Fibroblast of skin of scalp (primary cell): ENCODE results near the gene DNM2. TPM values are rescaled to one million over a fixed set of nuclear protein-coding genes. Genes with fewer than 3 reads are reported as not detected.
"Not testable (repeated sequence)": the region's sequence is repeated elsewhere in the genome, so short reads cannot be mapped to it uniquely, and the experiment has no call there.

Source experiments
- DNase-seq: peaks from one replicate; pipeline ENCODE4 v3.0.0-alpha.2; 2013
- polyA plus RNA-seq, 2 experiments: library from polyadenylated mRNA; unstranded; fragments of 120-200 nt; gene quantifications; one replicate each; pipeline ENCODE4 v1.2.1, GENCODE V29; 2013; ENCODE audit not compliant: insufficient read length in 2 of 2

DNM2 gene
- 84.4 TPM for polyA plus RNA-seq (2013, experiment 1 of 2; ENCODE audit: insufficient read length)
- 81.0 TPM for polyA plus RNA-seq (2013, experiment 2 of 2; ENCODE audit: insufficient read length)

GRCh38 chr19:10717356-10718204 is at the start of gene DNM2:
Gene DNM2 (plus strand): TSS chr19:10718079. CDS start chr19:10718243, 164 bp downstream.
- peak; percentile 100 for DNase-seq

DNA sequence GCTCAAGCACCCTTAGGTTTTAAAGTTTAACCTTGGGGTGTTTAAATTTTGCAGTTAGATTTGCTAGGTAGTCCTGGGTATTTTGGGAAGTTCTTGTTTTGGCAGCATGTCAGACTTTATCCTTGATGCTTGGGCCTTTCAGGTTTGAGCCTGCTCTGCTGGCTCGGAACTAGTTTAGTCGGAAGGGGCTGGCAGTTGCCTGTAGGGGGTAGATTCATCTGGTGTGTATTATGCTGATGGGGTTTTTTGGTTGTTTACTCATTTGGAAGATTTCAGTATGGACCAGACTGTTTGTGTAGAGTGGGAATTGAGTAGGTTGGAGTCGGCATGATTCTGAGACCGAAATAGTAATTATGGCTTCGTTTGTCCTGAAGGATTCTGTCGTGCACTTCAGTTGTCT is 48.6 kb upstream of the DNM2 start:
- no peak for DNase-seq

- DNase-seq: peak; percentile 79
Observed at GRCh38 chr19:10670182-10670581, 47.7 kb upstream of the DNM2 start.

GRCh38 chr19:10670876-10671804 is 46.7 kb upstream of the DNM2 start:
- DNase-seq: no peak

GRCh38 chr19:10671922-10672321 is 46.0 kb upstream of the DNM2 start:
- DNase-seq: not testable (repeated sequence)

DNA sequence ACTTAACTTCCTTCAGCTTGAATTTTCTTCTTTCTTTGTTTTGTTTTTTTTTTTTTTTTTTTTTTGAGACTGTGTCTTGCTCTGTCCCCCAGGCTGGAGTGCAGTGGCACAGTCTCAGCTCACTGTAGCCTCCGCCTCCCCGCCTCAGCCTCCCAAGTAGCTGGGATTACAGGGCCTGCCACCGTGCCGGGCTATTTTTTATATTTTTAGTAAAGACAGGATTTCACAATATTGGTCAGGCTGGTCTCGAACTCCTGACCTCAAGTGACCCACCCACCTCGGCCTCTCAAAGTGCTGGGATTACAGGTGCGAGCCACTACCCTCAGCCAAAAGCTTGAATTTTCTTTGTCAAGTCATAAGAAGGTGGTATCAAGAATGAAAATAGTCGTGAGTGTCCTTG is 42.7 kb upstream of the DNM2 start:
- not testable (repeated sequence) for DNase-seq

DNA sequence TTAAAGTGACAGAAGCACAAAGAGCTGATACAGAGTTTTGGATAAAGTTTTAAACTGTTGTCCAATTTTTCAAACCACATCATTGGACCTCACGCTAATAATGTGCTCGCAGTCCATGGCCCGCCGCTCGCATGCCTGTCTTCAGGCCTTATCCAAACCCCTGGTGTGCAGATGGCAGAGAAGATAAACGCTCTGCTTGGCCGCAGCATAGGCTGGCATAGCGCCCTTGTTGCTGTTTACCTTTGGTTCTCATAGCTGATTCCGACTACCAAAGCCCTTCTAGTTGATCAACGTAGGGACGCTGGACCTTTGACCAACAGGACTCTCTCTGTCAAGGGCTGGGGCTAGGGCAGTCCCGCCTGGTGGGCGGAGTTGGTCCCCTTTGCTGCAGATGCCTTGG is 40.1 kb upstream of the DNM2 start:
- no peak for DNase-seq

DNA sequence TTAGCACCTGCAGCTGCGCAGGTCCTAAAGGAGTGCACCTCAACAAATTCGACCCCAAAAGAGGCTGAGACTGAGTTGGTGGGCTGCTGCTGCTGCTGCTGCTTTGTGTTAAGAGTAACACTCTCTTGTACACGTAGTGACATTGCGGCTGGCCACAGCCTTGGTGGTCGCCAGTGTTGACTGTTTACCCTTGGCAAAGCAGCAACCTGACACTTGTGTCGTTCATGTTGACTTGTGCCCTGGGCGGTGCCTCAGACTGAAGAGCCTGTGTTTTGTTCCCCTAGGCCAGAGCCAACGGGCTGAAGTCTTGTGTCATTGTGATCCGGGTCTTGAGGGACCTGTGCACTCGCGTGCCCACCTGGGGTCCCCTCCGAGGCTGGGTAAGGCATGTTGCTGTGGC is 39.1 kb upstream of the DNM2 start:
- DNase-seq: no peak

GRCh38 chr19:10679743-10680142 is 38.1 kb upstream of the DNM2 start:
- no peak for DNase-seq

- DNase-seq: no peak
Observed at GRCh38 chr19:10680545-10681135, 37.2 kb upstream of the DNM2 start.

- DNase-seq: no peak
Observed at GRCh38 chr19:10681658-10682057, 36.2 kb upstream of the DNM2 start.

DNA sequence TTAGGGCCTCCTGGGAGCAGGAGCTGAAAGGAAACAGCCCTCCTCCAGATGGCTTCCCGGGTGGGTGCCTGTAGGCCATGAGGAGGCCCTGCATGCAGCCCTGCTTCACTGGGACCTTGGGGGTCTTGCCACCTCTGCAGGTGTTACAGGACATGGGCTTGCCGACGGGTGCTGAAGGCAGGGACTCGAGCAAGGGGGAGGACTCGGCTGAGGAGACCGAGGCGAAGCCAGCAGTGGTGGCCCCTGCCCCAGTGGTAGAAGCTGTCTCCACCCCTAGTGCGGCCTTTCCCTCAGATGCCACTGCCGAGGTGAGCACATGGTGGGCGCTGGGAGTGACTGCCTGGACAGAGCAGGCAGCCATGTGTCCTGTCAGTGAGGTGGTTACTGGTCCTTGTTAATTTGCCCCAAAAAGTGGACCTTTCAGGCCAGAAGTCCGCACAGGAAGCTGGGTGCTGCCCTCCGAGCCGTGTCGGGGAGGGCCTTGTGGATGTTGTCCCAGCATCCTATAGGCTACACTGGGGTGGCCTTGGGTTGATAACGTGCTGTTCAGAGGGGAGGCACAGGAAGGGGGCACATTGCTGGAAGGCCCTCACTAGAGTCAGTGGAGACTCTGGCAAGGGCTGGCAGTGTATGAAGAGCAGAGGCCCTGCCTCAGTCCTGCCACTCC is 35.3 kb upstream of the DNM2 start:
- no peak for DNase-seq

- no peak for DNase-seq
Observed at GRCh38 chr19:10683064-10683426, 34.8 kb upstream of the DNM2 start.

- DNase-seq: no peak
Observed at GRCh38 chr19:10683582-10683981, 34.3 kb upstream of the DNM2 start.

DNA sequence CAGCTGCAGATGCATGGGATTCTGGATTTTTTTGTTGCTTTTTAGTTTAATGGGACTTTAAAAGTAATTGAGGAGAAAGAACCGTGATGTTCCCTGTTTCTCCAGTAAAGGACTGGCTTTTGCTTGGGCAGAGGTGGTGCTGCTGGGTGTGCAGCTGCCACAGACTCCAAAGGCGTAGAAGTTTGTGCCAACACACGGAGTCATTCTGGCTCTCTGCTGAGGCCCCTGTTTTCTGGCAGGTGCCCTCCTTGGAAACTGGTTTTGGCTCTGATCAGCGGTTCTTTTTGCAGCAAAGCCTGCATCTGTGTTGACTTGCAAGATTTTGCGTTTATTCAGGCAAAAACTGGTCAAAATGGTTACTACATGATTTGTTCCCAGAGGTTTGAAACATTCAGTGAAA is 32.7 kb upstream of the DNM2 start:
- DNase-seq: no peak

DNA sequence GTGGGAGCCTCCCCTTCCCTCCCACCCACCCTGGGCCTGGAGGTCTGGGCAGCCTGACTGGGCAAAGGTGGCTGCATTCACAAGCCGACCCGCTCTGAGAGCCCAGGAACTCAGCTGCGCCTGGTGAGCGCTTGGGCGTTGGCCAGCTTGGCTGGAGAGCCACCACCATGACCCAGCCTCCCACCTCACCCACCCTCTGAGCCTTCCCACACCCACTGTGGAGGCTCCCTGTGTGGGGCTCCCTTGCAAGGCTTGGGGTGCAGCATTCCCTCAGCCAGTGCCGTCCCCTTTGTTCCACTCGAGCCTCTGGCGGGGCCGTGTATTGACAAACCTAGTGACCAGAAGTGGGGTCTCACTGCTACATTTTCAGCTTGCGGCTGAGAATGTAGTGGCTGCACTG is 31.7 kb upstream of the DNM2 start:
- DNase-seq: no peak

DNA sequence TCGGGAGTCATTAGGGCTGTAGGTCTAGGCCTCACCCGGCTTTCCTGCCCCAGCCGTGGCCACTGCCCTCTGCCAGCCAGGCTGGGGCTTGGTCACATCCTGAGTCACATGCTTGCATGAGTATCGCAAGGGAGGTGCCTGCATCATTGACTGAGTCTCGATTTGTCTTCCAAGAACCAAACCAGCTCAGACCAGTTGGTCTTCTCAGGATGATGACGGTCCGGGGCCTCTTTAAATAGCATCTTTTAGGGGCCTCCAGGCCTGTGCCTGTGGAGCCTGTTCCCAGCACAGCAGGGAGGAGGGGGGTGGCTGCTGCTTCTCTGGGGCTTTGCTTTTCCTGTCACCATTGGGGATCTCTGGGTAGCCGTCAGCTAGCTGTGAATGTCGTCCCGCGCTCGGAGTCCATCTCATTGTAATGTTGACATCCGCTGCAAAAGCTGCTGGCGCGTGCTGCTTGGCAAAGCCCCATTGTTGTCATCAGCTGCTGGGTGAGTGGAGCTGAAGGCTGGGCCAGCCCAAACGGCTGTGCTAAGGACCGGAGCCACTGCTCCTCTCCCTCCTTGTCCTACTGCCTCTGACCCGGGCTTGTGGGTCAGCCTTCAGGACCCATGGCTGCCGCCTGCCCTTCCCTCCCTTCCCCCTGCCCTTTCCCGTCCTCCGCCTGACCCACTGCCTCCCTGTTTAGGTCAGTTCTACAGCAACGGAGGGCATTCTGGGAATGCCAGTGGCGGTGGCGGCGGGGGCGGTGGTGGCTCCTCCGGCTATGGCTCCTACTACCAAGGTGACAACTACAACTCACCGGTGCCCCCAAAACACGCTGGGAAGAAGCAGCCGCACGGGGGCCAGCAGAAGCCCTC is 31.0 kb upstream of the DNM2 start:
- DNase-seq: no peak

- no peak for DNase-seq
Observed at GRCh38 chr19:10687518-10688288, 30.2 kb upstream of the DNM2 start.

- DNase-seq: no peak
Observed at GRCh38 chr19:10688545-10689280, 29.2 kb upstream of the DNM2 start.

DNA sequence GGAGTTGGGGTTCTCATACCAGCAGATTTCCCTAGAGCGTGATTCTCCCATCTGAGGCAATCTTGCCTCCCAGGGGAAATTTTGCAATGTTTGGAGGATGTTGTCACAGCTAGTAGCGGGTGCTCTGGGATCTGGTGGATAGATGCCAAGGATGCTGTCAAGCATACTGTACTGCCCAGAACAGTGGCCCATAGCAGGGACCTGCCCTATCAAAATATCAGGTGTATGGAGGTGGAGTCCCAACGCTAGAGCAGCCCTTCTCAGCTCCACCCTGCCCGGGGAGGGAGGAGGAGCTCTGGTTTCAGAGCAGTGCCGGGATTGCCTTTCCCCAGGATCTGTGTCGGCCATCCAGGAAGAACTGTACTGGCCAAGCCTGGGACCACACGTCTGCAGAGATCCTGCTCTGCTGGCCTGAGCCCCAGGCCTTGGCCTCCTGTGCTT is 27.5 kb upstream of the DNM2 start:
- DNase-seq: peak; percentile 45
